Osteocyte (in vitro differentiated cells): Measurements from ENCODE around the gene SRF. TPM values are rescaled to one million over a fixed set of nuclear protein-coding genes. Genes with fewer than 3 reads are reported as not detected.

Source experiments
- DNase-seq: peaks from one replicate; pipeline ENCODE4 v3.0.0; 2021; ENCODE audit warnings: mixed read lengths; ENCODE audit not compliant: unreplicated experiment; ENCODE audit errors: extremely low spot score
- H3K27ac Mint-ChIP-seq: one replicate; pipeline ENCODE4 v1.8.0; 2021; ENCODE audit warnings: mild to moderate bottlenecking, mixed read lengths; ENCODE audit not compliant: unreplicated experiment
- H3K27me3 Mint-ChIP-seq: one replicate; pipeline ENCODE4 v1.8.0; 2021; ENCODE audit warnings: mixed read lengths; ENCODE audit not compliant: unreplicated experiment
- H3K36me3 Mint-ChIP-seq: one replicate; pipeline ENCODE4 v1.8.0; 2021; ENCODE audit warnings: mixed read lengths; ENCODE audit not compliant: unreplicated experiment
- H3K4me1 Mint-ChIP-seq: one replicate; pipeline ENCODE4 v1.8.0; 2021; ENCODE audit warnings: mixed read lengths; ENCODE audit not compliant: unreplicated experiment
- H3K4me3 Mint-ChIP-seq: one replicate; pipeline ENCODE4 v1.8.0; 2021; ENCODE audit warnings: mild to moderate bottlenecking, moderate library complexity, mixed read lengths; ENCODE audit not compliant: unreplicated experiment
- H3K9me3 Mint-ChIP-seq: one replicate; pipeline ENCODE4 v1.8.0; 2021; ENCODE audit warnings: mixed read lengths; ENCODE audit not compliant: unreplicated experiment
- total RNA-seq: library from RNA; stranded (reverse); gene quantifications from 2 replicates; pipeline ENCODE4 v1.2.1, GENCODE V29; 2021
- TF ChIP-seq, protein P1 (sequence below): fragments of 200-600 bp; sonication (generic); IDR thresholded peaks from 2 replicates; pipeline ENCODE4 v1.5.0; 2021; ENCODE audit warnings: antibody characterized with exemption, mild to moderate bottlenecking, moderate library complexity

Gene SRF
- total RNA-seq, 1 donor from 2014 or later = 32.5 TPM

DNA sequence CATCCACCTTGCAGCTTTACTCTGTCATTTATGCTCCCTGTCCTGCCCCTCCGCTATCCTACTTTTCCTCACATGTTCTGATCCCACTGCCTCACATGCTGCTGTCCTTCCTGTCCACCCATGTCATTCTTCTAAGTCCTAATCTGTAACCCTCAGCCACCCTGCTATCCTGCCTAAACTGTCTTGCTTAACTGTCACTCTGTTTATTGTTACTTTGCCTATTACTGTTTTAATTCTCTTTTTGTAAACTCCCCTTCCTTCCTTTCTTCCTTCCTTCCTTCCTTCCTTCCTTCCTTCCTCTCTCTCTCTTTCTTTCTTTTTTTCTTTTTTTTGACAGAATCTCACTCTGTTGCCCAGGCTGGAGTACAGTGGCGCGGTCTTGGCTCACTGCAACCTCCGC lies 12.4 kb downstream of the SRF start:
- TF ChIP-seq, protein P1, sequence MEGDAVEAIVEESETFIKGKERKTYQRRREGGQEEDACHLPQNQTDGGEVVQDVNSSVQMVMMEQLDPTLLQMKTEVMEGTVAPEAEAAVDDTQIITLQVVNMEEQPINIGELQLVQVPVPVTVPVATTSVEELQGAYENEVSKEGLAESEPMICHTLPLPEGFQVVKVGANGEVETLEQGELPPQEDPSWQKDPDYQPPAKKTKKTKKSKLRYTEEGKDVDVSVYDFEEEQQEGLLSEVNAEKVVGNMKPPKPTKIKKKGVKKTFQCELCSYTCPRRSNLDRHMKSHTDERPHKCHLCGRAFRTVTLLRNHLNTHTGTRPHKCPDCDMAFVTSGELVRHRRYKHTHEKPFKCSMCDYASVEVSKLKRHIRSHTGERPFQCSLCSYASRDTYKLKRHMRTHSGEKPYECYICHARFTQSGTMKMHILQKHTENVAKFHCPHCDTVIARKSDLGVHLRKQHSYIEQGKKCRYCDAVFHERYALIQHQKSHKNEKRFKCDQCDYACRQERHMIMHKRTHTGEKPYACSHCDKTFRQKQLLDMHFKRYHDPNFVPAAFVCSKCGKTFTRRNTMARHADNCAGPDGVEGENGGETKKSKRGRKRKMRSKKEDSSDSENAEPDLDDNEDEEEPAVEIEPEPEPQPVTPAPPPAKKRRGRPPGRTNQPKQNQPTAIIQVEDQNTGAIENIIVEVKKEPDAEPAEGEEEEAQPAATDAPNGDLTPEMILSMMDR = no peak
- H3K4me3 Mint-ChIP-seq = peak overlapping the region; percentile 93
- no peak for DNase-seq
- peak overlapping the region; percentile 76 for H3K27ac Mint-ChIP-seq
- H3K36me3 Mint-ChIP-seq = peaks cover 15% of the 10 kb centered on the region
- H3K27me3 Mint-ChIP-seq = no peaks in the 10 kb centered on the region
- H3K9me3 Mint-ChIP-seq = no peaks in the 10 kb centered on the region
- H3K4me1 Mint-ChIP-seq = peaks cover 27% of the 10 kb centered on the region

DNA sequence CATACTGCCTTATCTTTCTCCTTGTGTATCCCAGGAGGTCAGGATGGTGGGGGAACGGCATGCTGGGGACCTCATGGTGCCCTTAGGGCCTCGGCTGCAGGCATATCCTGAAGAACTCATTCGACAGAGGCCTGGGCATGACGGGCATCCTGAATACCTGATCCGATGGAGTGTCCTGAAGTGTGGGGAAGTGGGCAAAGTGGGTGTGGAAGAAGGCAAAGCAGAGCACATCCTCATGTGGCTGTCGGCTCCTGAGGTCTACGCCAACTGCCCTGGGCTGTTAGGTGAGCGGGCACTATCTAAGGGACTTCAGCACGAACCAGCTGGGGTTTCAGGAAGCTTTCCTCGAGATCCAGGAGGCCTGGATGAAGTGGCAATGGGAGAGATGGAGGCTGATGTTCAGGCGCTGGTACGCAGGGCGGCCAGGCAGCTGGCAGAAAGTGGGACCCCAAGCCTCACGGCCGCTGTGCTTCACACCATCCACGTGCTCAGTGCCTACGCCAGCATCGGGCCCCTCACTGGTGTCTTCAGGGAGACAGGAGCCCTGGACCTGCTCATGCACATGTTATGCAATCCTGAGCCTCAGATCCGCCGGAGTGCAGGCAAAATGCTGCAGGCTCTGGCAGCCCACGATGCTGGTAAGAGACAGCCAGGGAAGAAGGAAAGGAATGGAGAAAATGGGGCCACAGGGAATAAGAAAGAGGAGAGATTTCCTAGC lies 13.4 kb downstream of the SRF start:
- H3K4me3 Mint-ChIP-seq = peak overlapping the region; percentile 33
- no peaks in the 10 kb centered on the region for H3K27me3 Mint-ChIP-seq
- peak overlapping the region; percentile 29 for H3K27ac Mint-ChIP-seq
- peaks cover 16% of the 10 kb centered on the region for H3K36me3 Mint-ChIP-seq
- TF ChIP-seq, protein P1 = no peak
- DNase-seq = no peak
- peaks cover 27% of the 10 kb centered on the region for H3K4me1 Mint-ChIP-seq
- no peaks in the 10 kb centered on the region for H3K9me3 Mint-ChIP-seq

DNA sequence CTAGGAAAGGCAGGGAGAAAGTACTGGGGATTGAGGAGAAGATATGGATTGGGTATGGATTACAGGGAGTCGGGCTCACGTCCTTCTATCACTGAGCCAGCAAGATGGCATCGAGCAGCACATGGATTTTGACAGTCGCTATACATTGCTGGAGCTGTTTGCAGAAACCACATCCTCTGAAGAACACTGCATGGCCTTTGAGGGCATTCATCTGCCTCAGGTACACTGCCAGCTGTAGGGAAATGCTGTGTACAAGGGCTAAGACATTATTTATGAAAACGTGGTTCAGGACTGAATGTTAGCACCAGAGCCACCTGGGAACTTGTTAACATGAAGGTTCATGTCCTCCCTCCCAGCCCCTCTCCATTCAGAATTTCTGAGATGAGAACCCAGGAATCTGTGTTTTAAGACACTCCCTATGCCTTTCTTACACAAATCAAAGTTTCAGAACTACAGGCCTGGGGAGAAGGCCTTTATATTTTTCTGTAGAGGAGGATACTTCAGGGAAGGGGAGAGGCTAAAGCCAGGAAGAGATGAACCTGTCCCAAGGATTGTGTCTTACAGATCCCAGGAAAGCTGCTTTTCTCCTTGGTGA lies 14.4 kb downstream of the SRF start:
- H3K36me3 Mint-ChIP-seq = peaks cover 15% of the 10 kb centered on the region
- H3K4me3 Mint-ChIP-seq = no peak overlapping the region
- H3K9me3 Mint-ChIP-seq = no peaks in the 10 kb centered on the region
- no peak overlapping the region for H3K27ac Mint-ChIP-seq
- TF ChIP-seq, protein P1 = no peak
- H3K27me3 Mint-ChIP-seq = no peaks in the 10 kb centered on the region
- H3K4me1 Mint-ChIP-seq = peaks cover 27% of the 10 kb centered on the region
- DNase-seq = no peak

DNA sequence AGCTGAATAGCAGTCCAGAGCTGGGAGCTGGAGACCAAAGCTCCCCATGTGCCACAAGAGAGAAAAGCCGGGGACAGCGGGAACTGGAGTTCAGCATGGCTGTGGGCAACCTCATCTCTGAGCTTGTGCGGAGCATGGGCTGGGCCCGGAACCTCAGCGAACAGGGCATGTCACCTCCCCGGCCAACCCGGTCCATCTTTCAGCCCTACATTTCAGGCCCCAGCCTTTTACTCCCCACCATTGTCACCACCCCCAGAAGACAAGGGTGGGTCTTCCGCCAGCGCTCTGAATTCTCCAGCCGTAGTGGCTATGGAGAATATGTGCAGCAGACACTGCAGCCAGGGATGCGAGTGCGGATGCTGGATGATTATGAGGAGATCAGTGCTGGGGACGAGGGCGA lies 14.9 kb downstream of the SRF start:
- no peak overlapping the region for H3K27ac Mint-ChIP-seq
- DNase-seq = no peak
- H3K4me1 Mint-ChIP-seq = peaks cover 26% of the 10 kb centered on the region
- H3K4me3 Mint-ChIP-seq = no peak overlapping the region
- TF ChIP-seq, protein P1 = no peak
- H3K9me3 Mint-ChIP-seq = no peaks in the 10 kb centered on the region
- H3K27me3 Mint-ChIP-seq = no peaks in the 10 kb centered on the region
- peaks cover 15% of the 10 kb centered on the region for H3K36me3 Mint-ChIP-seq

DNA sequence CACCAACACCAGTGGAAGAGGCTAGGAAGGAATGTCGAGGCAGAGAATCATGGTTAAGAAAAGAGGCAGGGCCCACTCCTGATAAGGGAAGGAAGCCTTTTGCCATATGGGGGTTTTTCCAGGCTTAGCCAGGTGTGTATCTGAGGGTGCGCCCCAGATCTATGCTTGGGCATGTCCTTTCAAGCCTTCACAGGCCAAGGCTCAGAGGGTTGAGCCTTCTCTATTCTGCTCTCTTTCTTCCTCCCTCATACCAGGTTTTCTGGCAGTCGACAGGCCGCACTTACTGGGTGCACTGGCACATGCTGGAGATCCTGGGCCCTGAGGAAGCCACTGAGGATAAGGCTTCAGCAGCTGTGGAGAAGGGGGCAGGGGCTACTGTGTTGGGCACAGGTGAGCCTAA lies 15.6 kb downstream of the SRF start:
- Mint-ChIP-seq H3K36me3 (peaks cover 15% of the 10 kb centered on the region), H3K9me3 (no peaks in the 10 kb centered on the region), H3K27me3 (no peaks in the 10 kb centered on the region), H3K27ac (no peak overlapping the region), H3K4me3 (no peak overlapping the region), H3K4me1 (peaks cover 20% of the 10 kb centered on the region)
- DNase-seq = no peak
- TF ChIP-seq, protein P1 = no peak
